ENCODE measurements around the gene UPP2.
A peak's percentile ranks its signal among the peaks of the same experiment; 100 is the strongest.

The UPP2 gene

DNA sequence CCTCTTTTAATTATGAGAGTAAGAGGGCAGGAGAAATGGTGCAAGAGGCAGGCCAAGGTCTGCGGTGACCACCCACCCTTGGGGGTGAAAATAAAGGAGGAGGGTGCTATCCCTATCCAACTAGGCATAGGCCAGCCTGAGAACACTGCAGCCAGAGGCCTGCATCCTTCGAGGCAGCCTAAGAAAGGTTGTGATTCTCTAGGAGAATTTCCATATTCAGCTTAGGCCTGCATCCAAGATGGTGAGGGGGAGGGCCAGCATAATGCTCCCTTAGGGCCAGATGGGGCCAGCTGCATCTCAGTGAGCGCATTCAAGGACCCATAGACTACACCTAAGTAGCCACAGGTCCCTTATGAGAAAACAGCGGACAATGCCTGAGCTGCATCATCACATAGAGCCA, 3.5 kb upstream of the UPP2 start:
- H3K9ac ChIP-seq (ENCODE audit: insufficient read length) = no peak overlapping the region

GRCh38 chr2:158099716-158100115, 2.0 kb upstream of the UPP2 start:
- no peaks in the 10 kb centered on the region for H3K9me3 ChIP-seq (ENCODE audit: low read depth, low read length)
- no peak overlapping the region for H3K4me3 ChIP-seq
- no peak overlapping the region for H3K9ac ChIP-seq (ENCODE audit: insufficient read length)
- no peak for DNase-seq (ENCODE audit: low read depth, low spot score)
- TF ChIP-seq POLR2AphosphoS5 (IDR thresholded peaks at IDR 0.05; ENCODE audit: borderline replicate concordance, low read depth, low read length) (no peak), FOXP2 (optimal IDR thresholded peaks at IDR 0.05; ENCODE audit: control extremely low read depth, extremely low read length, insufficient read depth) (no peak), EZH2 (IDR thresholded peaks at IDR 0.05) (no peak)
- H3K36me3 ChIP-seq (ENCODE audit: insufficient read depth, low read length) = no peaks in the 10 kb centered on the region
- no peak overlapping the region for H3K27ac ChIP-seq

More for the DNA sequence above, 3.5 kb upstream of the UPP2 start:
- Histone ChIP-seq H3K4me3 (no peak overlapping the region), H3K36me3 (ENCODE audit: insufficient read depth, low read length) (no peaks in the 10 kb centered on the region), H3K27ac (no peak overlapping the region), H3K9me3 (ENCODE audit: low read depth, low read length) (no peaks in the 10 kb centered on the region)
- no peak for DNase-seq (ENCODE audit: low read depth, low spot score)
- TF ChIP-seq FOXP2 (optimal IDR thresholded peaks at IDR 0.05; ENCODE audit: control extremely low read depth, extremely low read length, insufficient read depth) (no peak), EZH2 (IDR thresholded peaks at IDR 0.05) (no peak), POLR2AphosphoS5 (IDR thresholded peaks at IDR 0.05; ENCODE audit: borderline replicate concordance, low read depth, low read length) (no peak)

DNA sequence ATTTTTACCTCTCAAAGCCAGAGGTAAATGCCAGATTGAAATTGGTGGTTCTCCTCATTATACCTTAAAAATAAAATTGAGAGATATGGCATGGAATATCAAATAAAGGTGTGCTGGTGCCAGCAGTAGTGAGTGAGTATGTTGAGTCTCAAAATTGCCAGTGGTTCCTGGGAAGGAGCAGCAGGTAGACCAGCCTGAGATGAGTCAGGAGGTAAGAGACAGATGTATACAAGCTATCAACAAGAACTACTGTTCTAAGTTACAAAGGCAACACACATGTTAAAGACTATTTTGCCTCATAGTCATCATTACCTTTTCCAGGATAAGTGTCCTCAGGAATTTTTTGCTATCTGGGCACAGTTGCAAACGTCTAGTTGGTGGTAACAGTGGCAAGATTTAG, 1.3 kb upstream of the UPP2 start:
- TF ChIP-seq FOXP2 (optimal IDR thresholded peaks at IDR 0.05; ENCODE audit: control extremely low read depth, extremely low read length, insufficient read depth) (no peak), EZH2 (IDR thresholded peaks at IDR 0.05) (no peak), POLR2AphosphoS5 (IDR thresholded peaks at IDR 0.05; ENCODE audit: borderline replicate concordance, low read depth, low read length) (no peak)
- Histone ChIP-seq H3K9me3 (ENCODE audit: low read depth, low read length) (no peaks in the 10 kb centered on the region), H3K9ac (ENCODE audit: insufficient read length) (no peak overlapping the region), H3K4me3 (no peak overlapping the region), H3K36me3 (ENCODE audit: insufficient read depth, low read length) (no peaks in the 10 kb centered on the region), H3K27ac (no peak overlapping the region)
- no peak for DNase-seq (ENCODE audit: low read depth, low spot score)

DNA sequence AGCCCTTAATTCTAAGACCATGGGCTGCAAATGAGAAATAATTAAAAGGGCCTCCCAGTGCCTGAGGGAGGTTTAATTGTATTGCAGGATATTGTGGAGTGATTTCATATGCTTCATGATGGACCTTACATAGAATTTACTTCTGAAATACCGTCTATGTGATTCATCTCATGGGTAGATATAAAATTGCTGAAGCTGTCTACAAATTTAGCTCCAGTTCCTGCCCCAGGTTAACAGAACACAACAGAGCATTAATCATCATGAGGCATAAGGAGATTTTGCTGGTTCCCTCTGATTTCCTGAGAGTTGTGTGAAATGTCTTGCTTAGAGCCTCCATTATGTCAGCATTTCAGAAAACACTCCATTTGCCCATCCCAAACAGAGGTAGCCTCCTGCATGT, 770 bp downstream of the UPP2 start:
- DNase-seq (ENCODE audit: low read depth, low spot score) = no peak
- Histone ChIP-seq H3K9me3 (ENCODE audit: low read depth, low read length) (no peaks in the 10 kb centered on the region), H3K27ac (no peak overlapping the region), H3K36me3 (ENCODE audit: insufficient read depth, low read length) (no peaks in the 10 kb centered on the region), H3K9ac (ENCODE audit: insufficient read length) (no peak overlapping the region), H3K4me3 (no peak overlapping the region)
- TF ChIP-seq FOXP2 (optimal IDR thresholded peaks at IDR 0.05; ENCODE audit: control extremely low read depth, extremely low read length, insufficient read depth) = no peak
- TF ChIP-seq POLR2AphosphoS5 (IDR thresholded peaks at IDR 0.05; ENCODE audit: borderline replicate concordance, low read depth, low read length) = no peak
- no peak for TF ChIP-seq EZH2 (IDR thresholded peaks at IDR 0.05)

GRCh38 chr2:158103411-158104012, 1.8 kb downstream of the UPP2 start:
- Histone ChIP-seq H3K27ac (no peak overlapping the region), H3K9me3 (ENCODE audit: low read depth, low read length) (no peaks in the 10 kb centered on the region), H3K4me3 (no peak overlapping the region), H3K9ac (ENCODE audit: insufficient read length) (no peak overlapping the region), H3K36me3 (ENCODE audit: insufficient read depth, low read length) (no peaks in the 10 kb centered on the region)
- TF ChIP-seq EZH2 (IDR thresholded peaks at IDR 0.05) (no peak), POLR2AphosphoS5 (IDR thresholded peaks at IDR 0.05; ENCODE audit: borderline replicate concordance, low read depth, low read length) (no peak), FOXP2 (optimal IDR thresholded peaks at IDR 0.05; ENCODE audit: control extremely low read depth, extremely low read length, insufficient read depth) (no peak)
- no peak for DNase-seq (ENCODE audit: low read depth, low spot score)

DNA sequence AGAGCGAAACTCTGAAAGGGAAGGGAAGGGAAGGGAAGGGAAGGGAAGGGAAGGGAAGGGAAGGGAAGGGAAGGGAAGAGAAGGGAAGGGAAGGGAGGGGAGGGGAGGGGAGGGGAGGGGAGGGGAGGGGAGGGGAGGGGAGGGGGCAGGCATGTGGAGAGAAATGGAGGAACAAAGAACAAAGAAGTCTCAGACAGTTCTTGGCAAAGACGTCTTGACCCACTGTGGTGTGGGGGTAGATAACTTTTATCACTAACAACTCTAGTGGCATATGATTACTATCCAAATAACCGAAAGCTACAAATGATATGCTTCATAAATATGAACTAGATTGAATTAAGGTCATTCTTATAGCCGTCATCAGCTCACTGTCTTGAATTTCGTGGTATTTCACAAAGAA, 3.2 kb downstream of the UPP2 start:
- H3K9ac ChIP-seq (ENCODE audit: insufficient read length) = no peak overlapping the region
- no peak overlapping the region for H3K4me3 ChIP-seq
- DNase-seq (ENCODE audit: low read depth, low spot score) = no peak
- no peak overlapping the region for H3K27ac ChIP-seq
- no peak for TF ChIP-seq POLR2AphosphoS5 (IDR thresholded peaks at IDR 0.05; ENCODE audit: borderline replicate concordance, low read depth, low read length)
- no peak for TF ChIP-seq EZH2 (IDR thresholded peaks at IDR 0.05)
- no peak for TF ChIP-seq FOXP2 (optimal IDR thresholded peaks at IDR 0.05; ENCODE audit: control extremely low read depth, extremely low read length, insufficient read depth)
- no peaks in the 10 kb centered on the region for H3K36me3 ChIP-seq (ENCODE audit: insufficient read depth, low read length)
- H3K9me3 ChIP-seq (ENCODE audit: low read depth, low read length) = no peaks in the 10 kb centered on the region

- TF ChIP-seq FOXP2 (optimal IDR thresholded peaks at IDR 0.05; ENCODE audit: control extremely low read depth, extremely low read length, insufficient read depth) (no peak), POLR2AphosphoS5 (IDR thresholded peaks at IDR 0.05; ENCODE audit: borderline replicate concordance, low read depth, low read length) (no peak), EZH2 (IDR thresholded peaks at IDR 0.05) (no peak)
- no peak for DNase-seq (ENCODE audit: low read depth, low spot score)
Observed at GRCh38 chr2:158112992-158113391, 11.3 kb downstream of the UPP2 start.

DNA sequence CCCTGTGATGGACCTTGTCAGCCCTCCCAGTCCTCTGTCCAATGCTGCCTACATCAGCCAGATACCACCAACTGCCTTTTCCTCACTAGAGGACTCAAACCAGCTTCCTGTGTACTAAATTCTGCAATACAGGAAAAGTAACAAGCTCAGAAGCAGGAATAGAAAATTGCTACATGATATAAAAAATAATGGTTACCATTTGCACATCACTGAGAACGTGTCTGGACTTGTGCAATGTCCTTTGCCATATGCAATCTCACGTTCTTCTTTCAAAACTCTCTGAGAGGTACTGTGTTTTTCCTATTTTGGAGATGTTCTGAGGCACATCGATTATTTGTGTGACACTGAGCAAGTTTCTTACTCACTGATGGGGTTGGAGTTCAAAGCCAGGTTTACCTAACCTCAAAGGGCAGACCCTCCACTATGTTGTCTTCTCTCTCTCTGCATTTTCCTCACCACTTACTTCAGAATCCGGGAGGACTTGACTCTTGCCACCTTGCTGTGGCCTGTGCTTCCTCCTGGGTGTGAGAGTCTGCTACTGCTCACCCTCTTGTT, 12.1 kb downstream of the UPP2 start:
- no peak overlapping the region for H3K4me3 ChIP-seq
- H3K27ac ChIP-seq = no peak overlapping the region
- H3K9me3 ChIP-seq (ENCODE audit: low read depth, low read length) = no peaks in the 10 kb centered on the region
- no peak for DNase-seq (ENCODE audit: low read depth, low spot score)
- no peaks in the 10 kb centered on the region for H3K36me3 ChIP-seq (ENCODE audit: insufficient read depth, low read length)
- H3K9ac ChIP-seq (ENCODE audit: insufficient read length) = no peak overlapping the region
- TF ChIP-seq EZH2 (IDR thresholded peaks at IDR 0.05) (no peak), FOXP2 (optimal IDR thresholded peaks at IDR 0.05; ENCODE audit: control extremely low read depth, extremely low read length, insufficient read depth) (no peak), POLR2AphosphoS5 (IDR thresholded peaks at IDR 0.05; ENCODE audit: borderline replicate concordance, low read depth, low read length) (no peak)

More at GRCh38 chr2:158112992-158113391, 11.3 kb downstream of the UPP2 start:
- H3K27ac ChIP-seq = peak overlapping the region; percentile 92
- H3K36me3 ChIP-seq (ENCODE audit: insufficient read depth, low read length) = no peaks in the 10 kb centered on the region
- no peaks in the 10 kb centered on the region for H3K9me3 ChIP-seq (ENCODE audit: low read depth, low read length)
- peak overlapping the region; percentile 60 for H3K4me3 ChIP-seq
- peak overlapping the region; percentile 27 for H3K9ac ChIP-seq (ENCODE audit: insufficient read length)
